LNCaP clone FGC (cell line): ENCODE data around the gene CYP2J2.
"Not testable (repeated sequence)": the region's sequence is repeated elsewhere in the genome, so short reads cannot be mapped to it uniquely, and the experiment has no call there.

ENCODE experiments used
- DNase-seq: peaks from one replicate; pipeline ENCODE4 v3.0.0-alpha.2; 2011; ENCODE audit warnings: low read depth
- H3K4me3 ChIP-seq: 2 replicates; pipeline ENCODE4 v1.5.1; 2011; ENCODE audit warnings: mild to moderate bottlenecking, low read depth, low read length, control low read depth
- TF ChIP-seq, protein P1 (sequence below): IDR thresholded peaks from 2 replicates; pipeline ENCODE4 v1.5.1; 2012; ENCODE audit warnings: mild to moderate bottlenecking; ENCODE audit not compliant: control insufficient read depth, insufficient read depth; ENCODE audit errors: extremely low read depth

The CYP2J2 gene

DNA sequence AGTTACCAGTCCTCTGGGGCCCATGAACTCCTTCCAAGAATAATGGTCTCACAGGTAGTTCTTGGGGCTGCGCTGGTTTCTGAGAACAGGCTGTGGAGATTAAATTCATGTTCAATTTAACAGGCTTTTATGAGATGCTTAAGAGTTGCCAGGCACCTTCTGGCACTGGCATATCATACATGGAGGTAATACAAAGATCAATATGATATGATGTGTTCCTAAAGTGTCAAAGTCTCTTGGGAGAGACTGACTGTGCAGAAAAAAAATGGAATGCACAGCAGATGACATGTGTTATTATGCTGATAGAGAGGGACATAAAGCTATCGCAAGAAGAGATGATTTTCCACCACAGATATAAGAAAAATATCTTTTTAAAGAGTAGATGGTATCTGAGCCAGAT is 6.8 kb downstream of the CYP2J2 start:
- no peak for DNase-seq
- H3K4me3 ChIP-seq, result no peak overlapping the region
- TF ChIP-seq, protein P1, sequence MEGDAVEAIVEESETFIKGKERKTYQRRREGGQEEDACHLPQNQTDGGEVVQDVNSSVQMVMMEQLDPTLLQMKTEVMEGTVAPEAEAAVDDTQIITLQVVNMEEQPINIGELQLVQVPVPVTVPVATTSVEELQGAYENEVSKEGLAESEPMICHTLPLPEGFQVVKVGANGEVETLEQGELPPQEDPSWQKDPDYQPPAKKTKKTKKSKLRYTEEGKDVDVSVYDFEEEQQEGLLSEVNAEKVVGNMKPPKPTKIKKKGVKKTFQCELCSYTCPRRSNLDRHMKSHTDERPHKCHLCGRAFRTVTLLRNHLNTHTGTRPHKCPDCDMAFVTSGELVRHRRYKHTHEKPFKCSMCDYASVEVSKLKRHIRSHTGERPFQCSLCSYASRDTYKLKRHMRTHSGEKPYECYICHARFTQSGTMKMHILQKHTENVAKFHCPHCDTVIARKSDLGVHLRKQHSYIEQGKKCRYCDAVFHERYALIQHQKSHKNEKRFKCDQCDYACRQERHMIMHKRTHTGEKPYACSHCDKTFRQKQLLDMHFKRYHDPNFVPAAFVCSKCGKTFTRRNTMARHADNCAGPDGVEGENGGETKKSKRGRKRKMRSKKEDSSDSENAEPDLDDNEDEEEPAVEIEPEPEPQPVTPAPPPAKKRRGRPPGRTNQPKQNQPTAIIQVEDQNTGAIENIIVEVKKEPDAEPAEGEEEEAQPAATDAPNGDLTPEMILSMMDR, result no peak

DNA sequence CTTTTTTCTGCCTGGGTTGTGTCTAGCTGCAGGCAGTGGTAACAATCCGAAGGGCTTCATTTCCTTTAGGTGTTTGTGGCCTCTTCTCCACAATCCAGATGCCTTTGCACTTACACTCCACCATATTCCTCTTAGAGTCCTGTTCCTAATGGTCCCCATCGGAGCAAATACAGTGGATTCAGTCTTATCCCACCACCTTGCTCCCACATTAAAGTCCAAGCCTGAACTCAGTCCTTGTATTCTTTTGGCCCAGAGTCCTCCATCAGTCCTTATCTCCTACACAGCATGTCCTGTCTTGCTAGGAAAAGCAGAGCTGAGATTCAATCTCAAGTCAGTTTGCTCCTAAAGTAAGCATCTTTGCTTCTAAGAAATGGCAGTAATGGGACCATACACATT is 8.8 kb downstream of the CYP2J2 start:
- TF ChIP-seq, protein P1, result no peak

DNA sequence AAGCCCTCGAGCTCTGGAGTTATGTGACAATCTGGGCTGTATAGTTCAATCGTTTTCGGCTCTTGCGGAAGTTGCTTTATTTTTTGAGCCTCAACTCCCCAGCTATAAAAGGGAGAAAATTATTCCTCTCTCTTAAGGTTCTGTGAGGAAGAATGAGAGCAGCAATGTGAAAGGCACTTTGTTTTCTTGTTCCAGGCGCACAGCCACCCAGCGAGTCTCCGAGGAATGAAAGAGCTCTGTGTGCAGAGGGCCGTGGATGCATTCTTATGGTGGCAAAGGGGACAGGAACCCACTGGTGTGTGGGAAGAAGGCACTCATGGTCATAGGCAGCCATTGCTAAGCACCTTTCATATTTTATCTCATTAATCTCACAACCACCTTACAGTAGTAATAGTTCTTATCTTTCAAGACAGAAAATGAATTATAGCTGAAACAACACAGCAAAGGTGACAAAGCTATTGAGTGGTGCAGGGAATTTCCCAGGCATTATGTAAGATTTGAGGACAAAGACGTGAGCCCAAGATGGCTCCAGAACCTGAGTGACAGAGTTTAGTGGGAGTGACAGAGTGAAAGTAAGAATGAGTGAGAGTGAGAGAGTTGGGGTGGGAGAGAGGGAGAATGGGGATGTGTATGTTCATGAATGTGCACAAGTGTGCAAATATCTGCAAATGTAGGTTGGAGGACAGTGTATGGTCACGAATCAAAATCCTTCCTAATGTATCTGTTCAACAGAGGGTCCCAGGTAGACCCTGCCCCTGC is 9.4 kb downstream of the CYP2J2 start:
- no peak for DNase-seq
- TF ChIP-seq, protein P1, result no peak
- H3K4me3 ChIP-seq, result no peak overlapping the region

More for the DNA sequence above, 8.8 kb downstream of the CYP2J2 start:
- DNase-seq, result no peak
- no peak overlapping the region for H3K4me3 ChIP-seq

DNA sequence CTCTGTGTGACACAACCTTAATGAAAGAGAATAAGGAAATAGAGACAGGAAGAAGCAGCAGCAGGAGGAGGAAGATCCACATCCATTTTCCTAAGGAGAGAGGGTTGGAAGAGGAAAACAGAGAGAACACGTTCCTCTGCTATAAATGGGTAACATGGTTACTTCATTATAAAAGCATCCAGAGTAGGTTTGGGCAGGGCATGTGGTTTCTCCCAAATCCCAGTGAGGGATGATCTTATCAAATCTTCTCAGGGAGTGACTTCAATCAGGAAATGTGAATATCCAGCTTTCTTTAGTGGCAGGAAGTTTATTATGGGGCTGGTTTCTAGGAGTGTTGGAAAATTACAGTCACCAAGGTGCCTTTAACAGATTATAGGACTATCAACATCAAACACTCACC is 11.1 kb downstream of the CYP2J2 start:
- H3K4me3 ChIP-seq, result no peak overlapping the region
- TF ChIP-seq, protein P1, result no peak
- no peak for DNase-seq

DNA sequence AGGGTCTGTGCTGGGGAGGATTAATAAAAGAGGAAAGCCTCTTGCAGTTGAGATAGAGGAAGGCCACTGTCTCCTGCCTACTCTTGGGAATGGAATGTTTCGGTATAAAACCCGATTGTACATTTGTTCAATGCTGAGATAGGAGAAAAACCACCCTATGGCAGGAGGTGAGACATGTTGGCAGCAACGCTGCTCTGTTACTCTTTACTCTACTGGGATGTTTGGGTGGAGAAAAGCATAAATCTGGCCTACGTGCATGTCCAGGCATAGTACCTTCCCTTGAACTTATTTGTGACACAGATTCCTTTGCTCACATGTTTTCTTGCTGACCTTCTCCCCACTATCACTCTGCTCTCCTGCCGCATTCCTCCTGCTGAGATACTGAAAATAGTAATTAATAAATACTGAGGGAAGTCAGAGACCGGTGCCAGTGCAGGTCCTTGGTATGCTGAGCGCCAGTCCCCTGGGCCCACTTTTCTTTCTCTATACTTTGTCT is 11.7 kb downstream of the CYP2J2 start:
- DNase-seq, H3K4me3 ChIP-seq: not testable (repeated sequence)

DNA sequence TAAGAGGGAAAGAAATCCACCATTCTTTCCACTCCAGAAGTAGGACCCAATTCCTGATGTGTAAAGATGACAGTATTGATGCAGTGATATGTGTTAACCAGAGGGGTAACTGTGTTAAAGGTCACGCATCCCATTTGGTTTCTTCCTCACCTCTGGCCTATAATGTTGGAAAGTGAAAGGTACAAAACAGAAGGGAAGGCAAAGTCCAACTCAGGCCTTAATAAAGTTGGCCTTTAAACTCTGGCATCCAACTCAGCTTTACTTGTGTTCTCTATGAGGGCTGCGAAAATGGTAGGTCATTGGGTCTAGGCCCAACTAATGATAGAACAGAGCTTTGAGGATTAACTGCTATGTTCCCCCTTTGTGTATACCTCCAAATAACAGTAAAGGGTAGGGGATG is 17.9 kb downstream of the CYP2J2 start:
- TF ChIP-seq, protein P1, result no peak
- no peak for DNase-seq

DNA sequence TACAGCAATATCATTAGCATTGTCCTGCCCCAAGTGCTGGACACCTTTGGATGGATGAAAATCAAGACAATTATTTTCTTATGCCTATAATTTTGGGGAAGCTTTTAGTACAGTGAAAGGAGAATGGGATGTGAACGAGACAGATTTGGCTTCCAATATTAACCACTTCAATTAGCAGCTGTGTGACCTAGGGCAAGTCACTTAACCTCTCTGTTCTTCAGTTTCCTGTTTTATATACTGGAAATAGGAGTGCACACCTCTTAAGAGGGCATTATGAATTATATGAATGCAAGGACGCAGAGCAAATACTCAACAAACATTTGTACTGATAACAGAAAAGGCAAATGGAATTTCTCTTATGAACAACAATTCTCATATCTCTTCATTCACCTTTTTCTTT is 18.5 kb downstream of the CYP2J2 start:
- no peak for DNase-seq
- TF ChIP-seq, protein P1, result no peak
- no peak overlapping the region for H3K4me3 ChIP-seq

More for the DNA sequence above, 17.9 kb downstream of the CYP2J2 start:
- H3K4me3 ChIP-seq, result no peak overlapping the region
